ENCODE measurements around the gene ZFP36L2.

The ZFP36L2 gene

DNA sequence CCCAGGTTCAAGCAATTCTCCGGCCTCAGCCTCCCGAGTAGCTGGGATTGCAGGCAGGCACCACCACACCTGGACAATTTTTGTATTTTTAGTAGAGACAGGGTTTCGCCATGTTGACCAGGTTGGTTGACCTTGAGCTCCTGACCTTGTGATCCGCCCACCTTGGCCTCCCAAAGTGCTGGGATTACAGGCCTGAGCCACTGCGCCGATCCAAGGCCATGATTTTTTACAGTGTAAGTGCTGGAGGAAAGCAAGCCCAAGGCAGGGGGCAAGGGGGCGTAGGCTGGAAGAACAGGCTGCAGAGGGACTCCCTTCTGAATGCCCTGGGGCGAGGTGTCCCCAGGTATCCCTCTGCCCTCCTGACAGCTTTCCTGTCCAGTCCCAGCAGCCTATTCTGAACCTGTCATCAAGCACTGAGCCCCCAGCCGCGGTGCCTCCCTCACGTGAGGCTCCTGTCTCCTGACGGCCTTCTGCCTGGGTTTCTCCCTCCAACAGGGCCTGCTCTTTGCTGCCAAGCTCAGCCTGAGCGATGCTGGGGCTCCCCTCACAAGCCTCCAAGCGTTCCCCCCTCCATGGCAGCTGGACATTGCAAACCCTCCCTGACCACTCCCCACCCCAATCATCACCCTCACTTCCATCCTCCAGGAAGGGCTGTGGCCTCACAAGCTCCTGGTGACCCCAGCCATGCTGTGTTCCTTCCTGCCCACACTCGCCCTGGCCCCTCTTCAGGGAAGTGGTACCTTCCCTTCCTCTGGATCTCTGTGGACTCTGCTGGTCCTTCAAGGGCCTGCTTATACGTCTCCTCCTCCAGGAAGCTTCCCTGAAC, 37.6 kb downstream of the ZFP36L2 start:
- no peak for FAIRE-seq
- TF ChIP-seq POLR2AphosphoS5 (IDR thresholded peaks at IDR 0.05; ENCODE audit: low read depth, low read length): no peak
- no peak for TF ChIP-seq TAF1 (IDR thresholded peaks at IDR 0.05; ENCODE audit: borderline replicate concordance, low read depth, low read length)

DNA sequence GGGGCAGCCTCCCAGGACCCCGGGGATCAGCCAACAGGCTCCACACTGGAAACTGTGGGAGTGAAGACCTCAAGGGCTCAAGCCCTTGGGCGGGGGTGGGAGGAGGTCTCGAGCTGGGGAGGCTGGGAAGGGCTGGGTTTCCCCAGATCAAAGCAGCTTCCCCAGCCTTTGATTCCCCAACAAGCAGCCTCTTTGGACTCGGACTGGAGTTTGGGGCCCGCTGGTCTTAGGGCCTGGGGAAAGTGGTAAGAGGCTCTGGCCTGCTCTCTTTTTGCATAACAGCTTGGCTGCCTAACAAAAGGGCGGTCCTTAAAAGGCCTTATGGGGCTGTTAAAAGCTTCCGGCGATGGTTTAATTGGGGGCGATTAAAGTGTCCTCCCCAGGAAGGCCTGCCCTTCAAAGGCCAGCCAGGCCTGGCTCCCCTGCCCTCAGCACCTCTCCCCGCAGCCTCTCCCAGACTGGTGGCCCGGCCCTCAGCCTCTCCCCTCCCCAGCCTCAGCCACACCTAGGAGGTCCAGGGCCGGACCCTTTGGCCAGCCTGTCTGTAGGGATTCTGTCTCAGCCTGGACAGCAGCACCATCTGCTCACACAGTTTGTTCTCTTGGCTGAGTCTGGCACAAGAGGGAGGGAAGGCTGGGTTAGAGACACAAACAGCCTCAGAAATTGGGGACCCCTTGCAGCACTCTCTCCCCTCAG, 39.6 kb downstream of the ZFP36L2 start:
- FAIRE-seq: no peak
- no peak for DNase-seq (ENCODE audit: insufficient read length)
- TF ChIP-seq POLR2A (IDR thresholded peaks at IDR 0.05; ENCODE audit: low read depth, low read length) (no peak), TAF1 (IDR thresholded peaks at IDR 0.05; ENCODE audit: borderline replicate concordance, low read depth, low read length) (no peak), POLR2AphosphoS5 (IDR thresholded peaks at IDR 0.05; ENCODE audit: low read depth, low read length) (no peak)

More for the DNA sequence above, 37.6 kb downstream of the ZFP36L2 start:
- no peak for DNase-seq (ENCODE audit: insufficient read length)

DNA sequence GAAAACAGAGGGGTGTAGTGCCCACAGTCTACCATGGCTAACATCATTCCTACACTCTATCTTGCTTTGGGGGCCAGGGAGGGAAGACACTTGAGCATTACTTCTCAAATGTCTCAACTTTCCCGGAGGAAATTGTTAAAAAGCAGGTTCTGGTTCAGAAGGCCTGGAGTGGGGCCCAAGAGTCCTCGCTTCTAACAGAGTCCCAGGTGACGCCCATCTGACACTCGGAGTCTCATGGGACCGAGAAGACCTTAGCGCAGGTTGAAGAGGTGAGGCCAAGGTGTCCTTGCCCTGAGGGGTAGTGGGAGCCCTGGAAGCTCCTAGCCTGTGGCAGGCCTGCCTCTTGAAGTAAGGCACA, 40.1 kb downstream of the ZFP36L2 start:
- TF ChIP-seq POLR2A (IDR thresholded peaks at IDR 0.05; ENCODE audit: low read depth, low read length): no peak
- TF ChIP-seq TAF1 (IDR thresholded peaks at IDR 0.05; ENCODE audit: borderline replicate concordance, low read depth, low read length): no peak
- no peak for TF ChIP-seq POLR2AphosphoS5 (IDR thresholded peaks at IDR 0.05; ENCODE audit: low read depth, low read length)
- DNase-seq (ENCODE audit: insufficient read length) (no peak), FAIRE-seq (no peak)

- TF ChIP-seq TAF1 (IDR thresholded peaks at IDR 0.05; ENCODE audit: borderline replicate concordance, low read depth, low read length): no peak
- no peak for TF ChIP-seq POLR2AphosphoS5 (IDR thresholded peaks at IDR 0.05; ENCODE audit: low read depth, low read length)
- no peak for TF ChIP-seq POLR2A (IDR thresholded peaks at IDR 0.05; ENCODE audit: low read depth, low read length)
- no peak for DNase-seq (ENCODE audit: insufficient read length)
- FAIRE-seq: no peak
Observed at GRCh38 chr2:43185146-43185545, 41.3 kb downstream of the ZFP36L2 start.

GRCh38 chr2:43184339-43184895, 42.0 kb downstream of the ZFP36L2 start:
- TF ChIP-seq TAF1 (IDR thresholded peaks at IDR 0.05; ENCODE audit: borderline replicate concordance, low read depth, low read length) (no peak), POLR2AphosphoS5 (IDR thresholded peaks at IDR 0.05; ENCODE audit: low read depth, low read length) (no peak), POLR2A (IDR thresholded peaks at IDR 0.05; ENCODE audit: low read depth, low read length) (no peak)
- FAIRE-seq (no peak), DNase-seq (ENCODE audit: insufficient read length) (no peak)

- TF ChIP-seq POLR2A (IDR thresholded peaks at IDR 0.05; ENCODE audit: low read depth, low read length) (no peak), TAF1 (IDR thresholded peaks at IDR 0.05; ENCODE audit: borderline replicate concordance, low read depth, low read length) (no peak), POLR2AphosphoS5 (IDR thresholded peaks at IDR 0.05; ENCODE audit: low read depth, low read length) (no peak)
- no peak for FAIRE-seq
Observed at GRCh38 chr2:43183743-43184142, 42.7 kb downstream of the ZFP36L2 start.

GRCh38 chr2:43180897-43181296, 45.5 kb downstream of the ZFP36L2 start:
- DNase-seq (ENCODE audit: insufficient read length) (no peak), FAIRE-seq (no peak)
- no peak for TF ChIP-seq TAF1 (IDR thresholded peaks at IDR 0.05; ENCODE audit: borderline replicate concordance, low read depth, low read length)
- TF ChIP-seq POLR2A (IDR thresholded peaks at IDR 0.05; ENCODE audit: low read depth, low read length): no peak
- TF ChIP-seq POLR2AphosphoS5 (IDR thresholded peaks at IDR 0.05; ENCODE audit: low read depth, low read length): no peak

More at GRCh38 chr2:43183743-43184142, 42.7 kb downstream of the ZFP36L2 start:
- DNase-seq (ENCODE audit: insufficient read length): no peak

GRCh38 chr2:43179942-43180341, 46.5 kb downstream of the ZFP36L2 start:
- FAIRE-seq (no peak), DNase-seq (ENCODE audit: insufficient read length) (no peak)
- TF ChIP-seq POLR2A (IDR thresholded peaks at IDR 0.05; ENCODE audit: low read depth, low read length): no peak
- TF ChIP-seq POLR2AphosphoS5 (IDR thresholded peaks at IDR 0.05; ENCODE audit: low read depth, low read length): no peak
- TF ChIP-seq TAF1 (IDR thresholded peaks at IDR 0.05; ENCODE audit: borderline replicate concordance, low read depth, low read length): no peak

DNA sequence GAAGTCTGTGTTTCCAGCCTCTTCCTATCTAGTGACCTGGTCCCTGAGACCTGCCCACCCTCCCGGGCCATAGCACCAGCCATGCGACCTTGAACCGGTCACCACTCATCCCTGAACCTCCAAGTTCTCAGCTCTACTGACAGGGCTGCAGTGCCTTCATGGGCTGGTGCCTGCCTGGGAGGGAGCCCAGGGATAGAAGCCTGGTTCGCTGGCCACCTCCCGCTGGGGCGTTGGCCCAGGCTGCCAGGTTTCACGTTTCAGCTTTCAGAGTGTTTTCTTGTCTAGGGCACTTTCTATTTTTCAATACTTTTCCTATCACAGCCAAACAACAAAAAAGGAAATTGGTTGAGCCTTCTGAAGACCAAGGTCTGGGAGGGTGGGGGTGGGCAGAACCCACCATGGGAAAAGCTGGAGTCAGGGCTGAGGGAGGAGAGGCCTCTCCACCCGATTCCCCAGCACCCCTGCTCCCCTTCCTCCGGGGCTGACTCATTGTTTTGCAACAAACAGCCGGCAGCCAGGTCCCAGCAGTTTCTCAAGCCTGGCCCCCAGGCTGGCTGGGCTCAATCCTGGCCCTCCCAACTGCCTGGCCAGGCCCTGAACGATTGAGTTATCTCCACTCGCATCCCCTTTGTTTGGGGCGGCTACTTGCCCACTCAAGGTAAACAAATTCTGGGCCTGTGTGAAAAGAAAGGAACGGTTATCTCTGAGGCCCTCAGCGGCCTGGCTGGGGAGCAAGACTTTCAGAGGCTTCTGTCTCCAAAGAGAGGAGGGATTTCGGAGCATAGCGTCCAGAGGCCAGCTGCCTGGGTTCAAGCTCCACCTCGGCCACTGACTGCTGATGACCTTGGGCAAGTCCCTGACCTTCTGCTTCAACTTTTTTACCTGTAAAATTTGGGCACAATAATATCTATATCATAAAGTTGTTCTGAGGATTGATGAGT, 47.5 kb downstream of the ZFP36L2 start:
- DNase-seq (ENCODE audit: insufficient read length) (no peak), FAIRE-seq (no peak)
- TF ChIP-seq POLR2AphosphoS5 (IDR thresholded peaks at IDR 0.05; ENCODE audit: low read depth, low read length) (no peak), TAF1 (IDR thresholded peaks at IDR 0.05; ENCODE audit: borderline replicate concordance, low read depth, low read length) (no peak), POLR2A (IDR thresholded peaks at IDR 0.05; ENCODE audit: low read depth, low read length) (no peak)

- FAIRE-seq (no peak), DNase-seq (ENCODE audit: insufficient read length) (no peak)
- TF ChIP-seq POLR2AphosphoS5 (IDR thresholded peaks at IDR 0.05; ENCODE audit: low read depth, low read length) (no peak), TAF1 (IDR thresholded peaks at IDR 0.05; ENCODE audit: borderline replicate concordance, low read depth, low read length) (no peak), POLR2A (IDR thresholded peaks at IDR 0.05; ENCODE audit: low read depth, low read length) (no peak)
Observed at GRCh38 chr2:43178055-43178598, 48.3 kb downstream of the ZFP36L2 start.

Measured in GM12892 (cell line).